Measurements from ENCODE around the gene RFPL1.

Gene RFPL1

DNA sequence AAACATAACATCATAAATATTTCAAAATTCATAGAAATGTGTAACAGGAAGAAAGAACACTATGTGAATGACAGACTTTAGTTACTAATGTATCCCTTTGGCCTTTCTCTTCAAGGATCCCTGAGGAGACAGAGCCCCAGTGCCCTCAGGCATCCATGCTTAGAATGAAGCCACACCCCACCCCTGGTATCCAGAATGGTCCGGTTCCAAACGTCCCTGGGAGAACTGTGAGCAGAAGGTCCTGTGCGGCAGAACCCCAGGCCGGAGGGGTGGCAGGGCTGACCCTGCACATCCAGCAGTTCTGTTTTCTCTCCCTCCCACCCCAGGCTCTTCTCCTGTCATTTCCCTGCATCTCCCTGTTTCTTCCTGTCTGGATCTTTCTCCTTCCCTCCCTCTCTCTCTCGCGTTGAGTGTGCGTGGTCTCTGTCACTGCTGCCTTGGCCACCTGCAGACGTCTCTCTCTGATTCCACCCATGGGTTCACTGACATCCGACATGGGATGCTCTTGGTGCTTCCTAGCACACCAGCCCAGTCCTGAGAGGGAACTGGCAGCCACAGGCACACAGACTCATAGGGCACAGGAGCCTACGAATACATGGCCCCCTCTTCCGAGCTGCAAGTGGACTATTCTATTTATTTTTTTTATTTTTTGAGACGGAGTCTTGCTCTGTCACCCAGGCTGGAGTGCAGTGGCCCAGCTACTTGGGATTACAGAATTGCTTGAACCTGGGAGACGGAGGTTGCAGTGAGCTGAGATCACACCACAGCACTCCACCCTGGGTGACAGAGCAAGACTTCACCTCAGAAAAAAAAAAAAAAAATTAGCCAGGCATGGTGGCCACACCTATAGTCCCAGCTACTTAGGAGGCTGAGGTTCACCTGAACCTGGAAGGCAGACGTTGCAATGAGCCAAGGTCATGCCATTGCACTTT is 5.7 kb downstream of the RFPL1 start:
- H3K4me3 ChIP-seq (replicated peaks; ENCODE audit: insufficient read depth, low read length) = no peak overlapping the region
- TF ChIP-seq SPI1 (IDR thresholded peaks at IDR 0.05; ENCODE audit: borderline replicate concordance, low read depth) (no peak), POLR2AphosphoS5 (IDR thresholded peaks at IDR 0.05; ENCODE audit: low read depth) (no peak), GABPA (IDR thresholded peaks at IDR 0.05; ENCODE audit: low read depth) (no peak)
- TF ChIP-seq, protein P1, sequence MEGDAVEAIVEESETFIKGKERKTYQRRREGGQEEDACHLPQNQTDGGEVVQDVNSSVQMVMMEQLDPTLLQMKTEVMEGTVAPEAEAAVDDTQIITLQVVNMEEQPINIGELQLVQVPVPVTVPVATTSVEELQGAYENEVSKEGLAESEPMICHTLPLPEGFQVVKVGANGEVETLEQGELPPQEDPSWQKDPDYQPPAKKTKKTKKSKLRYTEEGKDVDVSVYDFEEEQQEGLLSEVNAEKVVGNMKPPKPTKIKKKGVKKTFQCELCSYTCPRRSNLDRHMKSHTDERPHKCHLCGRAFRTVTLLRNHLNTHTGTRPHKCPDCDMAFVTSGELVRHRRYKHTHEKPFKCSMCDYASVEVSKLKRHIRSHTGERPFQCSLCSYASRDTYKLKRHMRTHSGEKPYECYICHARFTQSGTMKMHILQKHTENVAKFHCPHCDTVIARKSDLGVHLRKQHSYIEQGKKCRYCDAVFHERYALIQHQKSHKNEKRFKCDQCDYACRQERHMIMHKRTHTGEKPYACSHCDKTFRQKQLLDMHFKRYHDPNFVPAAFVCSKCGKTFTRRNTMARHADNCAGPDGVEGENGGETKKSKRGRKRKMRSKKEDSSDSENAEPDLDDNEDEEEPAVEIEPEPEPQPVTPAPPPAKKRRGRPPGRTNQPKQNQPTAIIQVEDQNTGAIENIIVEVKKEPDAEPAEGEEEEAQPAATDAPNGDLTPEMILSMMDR (IDR thresholded peaks at IDR 0.05; ENCODE audit: insufficient read depth, low read length) = no peak
- TF ChIP-seq, protein P2, sequence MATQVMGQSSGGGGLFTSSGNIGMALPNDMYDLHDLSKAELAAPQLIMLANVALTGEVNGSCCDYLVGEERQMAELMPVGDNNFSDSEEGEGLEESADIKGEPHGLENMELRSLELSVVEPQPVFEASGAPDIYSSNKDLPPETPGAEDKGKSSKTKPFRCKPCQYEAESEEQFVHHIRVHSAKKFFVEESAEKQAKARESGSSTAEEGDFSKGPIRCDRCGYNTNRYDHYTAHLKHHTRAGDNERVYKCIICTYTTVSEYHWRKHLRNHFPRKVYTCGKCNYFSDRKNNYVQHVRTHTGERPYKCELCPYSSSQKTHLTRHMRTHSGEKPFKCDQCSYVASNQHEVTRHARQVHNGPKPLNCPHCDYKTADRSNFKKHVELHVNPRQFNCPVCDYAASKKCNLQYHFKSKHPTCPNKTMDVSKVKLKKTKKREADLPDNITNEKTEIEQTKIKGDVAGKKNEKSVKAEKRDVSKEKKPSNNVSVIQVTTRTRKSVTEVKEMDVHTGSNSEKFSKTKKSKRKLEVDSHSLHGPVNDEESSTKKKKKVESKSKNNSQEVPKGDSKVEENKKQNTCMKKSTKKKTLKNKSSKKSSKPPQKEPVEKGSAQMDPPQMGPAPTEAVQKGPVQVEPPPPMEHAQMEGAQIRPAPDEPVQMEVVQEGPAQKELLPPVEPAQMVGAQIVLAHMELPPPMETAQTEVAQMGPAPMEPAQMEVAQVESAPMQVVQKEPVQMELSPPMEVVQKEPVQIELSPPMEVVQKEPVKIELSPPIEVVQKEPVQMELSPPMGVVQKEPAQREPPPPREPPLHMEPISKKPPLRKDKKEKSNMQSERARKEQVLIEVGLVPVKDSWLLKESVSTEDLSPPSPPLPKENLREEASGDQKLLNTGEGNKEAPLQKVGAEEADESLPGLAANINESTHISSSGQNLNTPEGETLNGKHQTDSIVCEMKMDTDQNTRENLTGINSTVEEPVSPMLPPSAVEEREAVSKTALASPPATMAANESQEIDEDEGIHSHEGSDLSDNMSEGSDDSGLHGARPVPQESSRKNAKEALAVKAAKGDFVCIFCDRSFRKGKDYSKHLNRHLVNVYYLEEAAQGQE (IDR thresholded peaks at IDR 0.05; ENCODE audit: insufficient replicate concordance, low read depth) = no peak
- DNase-seq (ENCODE audit: low read depth in 1 of 2, low spot score in 1 of 2) = no peak

GRCh38 chr22:29445508-29445907 is 7.1 kb downstream of the RFPL1 start:
- peaks cover 3% of the 10 kb centered on the region for H3K27me3 ChIP-seq (ENCODE audit: insufficient read depth, poor library complexity, severe bottlenecking)
- TF ChIP-seq GABPA (IDR thresholded peaks at IDR 0.05; ENCODE audit: low read depth) = no peak
- TF ChIP-seq SPI1 (IDR thresholded peaks at IDR 0.05; ENCODE audit: borderline replicate concordance, low read depth) = no peak
- TF ChIP-seq, protein P1 (IDR thresholded peaks at IDR 0.05; ENCODE audit: insufficient read depth, low read length) = no peak
- TF ChIP-seq, protein P2 (IDR thresholded peaks at IDR 0.05; ENCODE audit: insufficient replicate concordance, low read depth) = no peak
- no peak for TF ChIP-seq POLR2AphosphoS5 (IDR thresholded peaks at IDR 0.05; ENCODE audit: low read depth)
- DNase-seq (ENCODE audit: low read depth in 1 of 2, low spot score in 1 of 2) = no peak
- H3K4me3 ChIP-seq (replicated peaks; ENCODE audit: insufficient read depth, low read length) = no peak overlapping the region
- no peak overlapping the region for H3K27ac ChIP-seq (replicated peaks)

More for the DNA sequence above, 5.7 kb downstream of the RFPL1 start:
- H3K27me3 ChIP-seq (ENCODE audit: insufficient read depth, poor library complexity, severe bottlenecking) = peaks cover 3% of the 10 kb centered on the region
- no peak overlapping the region for H3K27ac ChIP-seq (replicated peaks)

- DNase-seq (ENCODE audit: low read depth in 1 of 2, low spot score in 1 of 2) = no peak
- no peak overlapping the region for H3K27ac ChIP-seq (replicated peaks)
- H3K4me3 ChIP-seq (replicated peaks; ENCODE audit: insufficient read depth, low read length) = no peak overlapping the region
- no peak for TF ChIP-seq GABPA (IDR thresholded peaks at IDR 0.05; ENCODE audit: low read depth)
- TF ChIP-seq, protein P1 (IDR thresholded peaks at IDR 0.05; ENCODE audit: insufficient read depth, low read length) = no peak
- H3K27me3 ChIP-seq (ENCODE audit: insufficient read depth, poor library complexity, severe bottlenecking) = peaks cover 3% of the 10 kb centered on the region
Observed at GRCh38 chr22:29447906-29448305, 9.5 kb downstream of the RFPL1 start.

All from HL-60 (cell line).